HG03039 (cell line): ENCODE results near the gene WTAP.
A peak's percentile ranks its signal among the peaks of the same experiment; 100 is the strongest.
"Not testable (repeated sequence)": the region's sequence is repeated elsewhere in the genome, so short reads cannot be mapped to it uniquely, and the experiment has no call there.

ENCODE experiments used
- ATAC-seq: cut with Tn5 transposase; IDR thresholded peaks from one replicate; pipeline ENCODE4 v1.9.1; 2021; ENCODE audit warnings: mild to moderate bottlenecking, moderate library complexity; ENCODE audit not compliant: unreplicated experiment

WTAP gene

GRCh38 chr6:159693128-159693893 is 34.0 kb upstream of the WTAP start, which contains the start of gene SOD2:
Gene SOD2 (minus strand): TSS chr6:159693241. CDS start chr6:159693167, 74 bp downstream.
- peak; percentile 69 for ATAC-seq

GRCh38 chr6:159693894-159694545 is 33.3 kb upstream of the WTAP start:
- ATAC-seq: peak; percentile 1

- no peak for ATAC-seq
Observed at GRCh38 chr6:159695984-159696383, 31.3 kb upstream of the WTAP start.

GRCh38 chr6:159700970-159701369 is 26.3 kb upstream of the WTAP start:
- ATAC-seq: no peak

- no peak for ATAC-seq
Observed at GRCh38 chr6:159701413-159701999, 25.8 kb upstream of the WTAP start.

- not testable (repeated sequence) for ATAC-seq
Observed at GRCh38 chr6:159710603-159711002, 16.7 kb upstream of the WTAP start.

GRCh38 chr6:159712389-159712788 is 14.9 kb upstream of the WTAP start:
- not testable (repeated sequence) for ATAC-seq

- ATAC-seq: no peak
Observed at GRCh38 chr6:159713984-159714383, 13.3 kb upstream of the WTAP start.

GRCh38 chr6:159714404-159714803 is 12.9 kb upstream of the WTAP start:
- no peak for ATAC-seq

GRCh38 chr6:159715166-159715565 is 12.1 kb upstream of the WTAP start:
- no peak for ATAC-seq

GRCh38 chr6:159715605-159716004 is 11.7 kb upstream of the WTAP start:
- ATAC-seq: no peak

- no peak for ATAC-seq
Observed at GRCh38 chr6:159716247-159717096, 10.8 kb upstream of the WTAP start.

- ATAC-seq: no peak
Observed at GRCh38 chr6:159718634-159719033, 8.7 kb upstream of the WTAP start.

GRCh38 chr6:159719287-159719686 is 8.0 kb upstream of the WTAP start:
- ATAC-seq: no peak

- no peak for ATAC-seq
Observed at GRCh38 chr6:159720708-159721107, 6.6 kb upstream of the WTAP start.

GRCh38 chr6:159721981-159722380 is 5.3 kb upstream of the WTAP start:
- not testable (repeated sequence) for ATAC-seq

- ATAC-seq: no peak
Observed at GRCh38 chr6:159722655-159723054, 4.7 kb upstream of the WTAP start.

- no peak for ATAC-seq
Observed at GRCh38 chr6:159723259-159723658, 4.0 kb upstream of the WTAP start.

GRCh38 chr6:159724778-159725177 is 2.5 kb upstream of the WTAP start:
- ATAC-seq: no peak

- ATAC-seq: not testable (repeated sequence)
Observed at GRCh38 chr6:159725208-159725607, 2.1 kb upstream of the WTAP start.
